NCI-H2196 (cell line): ENCODE measurements around the gene RPN2.

Source experiments
- DNase-seq: peaks from one replicate; lab custom pipeline; 2025; ENCODE audit not compliant: unreplicated experiment; lab: John Stamatoyannopoulos, UW

The RPN2 gene

GRCh38 chr20:37263686-37264085 lies 84.6 kb downstream of the RPN2 start:
- DNase-seq: no peak

GRCh38 chr20:37265152-37265551 lies 86.0 kb downstream of the RPN2 start:
- no peak for DNase-seq

GRCh38 chr20:37266940-37267666 lies 88.0 kb downstream of the RPN2 start:
- no peak for DNase-seq

GRCh38 chr20:37267667-37268313 lies 88.7 kb downstream of the RPN2 start:
- no peak for DNase-seq

GRCh38 chr20:37270576-37271420 lies 91.7 kb downstream of the RPN2 start:
- DNase-seq: no peak

GRCh38 chr20:37271421-37271768 lies 92.3 kb downstream of the RPN2 start:
- DNase-seq: no peak

- no peak for DNase-seq
Observed at GRCh38 chr20:37273988-37274387, 94.9 kb downstream of the RPN2 start.

GRCh38 chr20:37274851-37275524 lies 95.9 kb downstream of the RPN2 start:
- no peak for DNase-seq

- DNase-seq: peak; percentile 95
Observed at GRCh38 chr20:37276494-37277252, 97.5 kb downstream of the RPN2 start.

GRCh38 chr20:37277253-37277593 lies 98.1 kb downstream of the RPN2 start:
- DNase-seq: no peak

GRCh38 chr20:37278966-37279590 lies 99.9 kb downstream of the RPN2 start:
- DNase-seq: no peak

- DNase-seq: no peak
Observed at GRCh38 chr20:37279820-37280219, 100.7 kb downstream of the RPN2 start.

GRCh38 chr20:37280403-37280802 lies 101.3 kb downstream of the RPN2 start:
- no peak for DNase-seq

- no peak for DNase-seq
Observed at GRCh38 chr20:37282556-37282955, 103.4 kb downstream of the RPN2 start.

- no peak for DNase-seq
Observed at GRCh38 chr20:37283530-37284195, 104.5 kb downstream of the RPN2 start.

- no peak for DNase-seq
Observed at GRCh38 chr20:37284691-37285161, 105.6 kb downstream of the RPN2 start.

- no peak for DNase-seq
Observed at GRCh38 chr20:37285664-37286374, 106.7 kb downstream of the RPN2 start.

GRCh38 chr20:37288091-37288490 lies 109.0 kb downstream of the RPN2 start:
- DNase-seq: peak; percentile 55
